AG09319 (cell line): ENCODE measurements around the gene EMC8.

Experiments used
- DNase-seq: peaks from one replicate; pipeline ENCODE4 v3.0.0-alpha.2; 2010; ENCODE audit warnings: low read depth; ENCODE audit errors: extremely low read depth
- TF ChIP-seq, protein P1 (sequence below): IDR thresholded peaks from 2 replicates; pipeline ENCODE4 v1.5.1; 2011; ENCODE audit warnings: low read depth, mild to moderate bottlenecking, inconsistent platforms, low read length, moderate library complexity

EMC8 gene

GRCh38 chr16:85733839-85734170 is 65.5 kb downstream of the EMC8 start:
- TF ChIP-seq, protein P1, sequence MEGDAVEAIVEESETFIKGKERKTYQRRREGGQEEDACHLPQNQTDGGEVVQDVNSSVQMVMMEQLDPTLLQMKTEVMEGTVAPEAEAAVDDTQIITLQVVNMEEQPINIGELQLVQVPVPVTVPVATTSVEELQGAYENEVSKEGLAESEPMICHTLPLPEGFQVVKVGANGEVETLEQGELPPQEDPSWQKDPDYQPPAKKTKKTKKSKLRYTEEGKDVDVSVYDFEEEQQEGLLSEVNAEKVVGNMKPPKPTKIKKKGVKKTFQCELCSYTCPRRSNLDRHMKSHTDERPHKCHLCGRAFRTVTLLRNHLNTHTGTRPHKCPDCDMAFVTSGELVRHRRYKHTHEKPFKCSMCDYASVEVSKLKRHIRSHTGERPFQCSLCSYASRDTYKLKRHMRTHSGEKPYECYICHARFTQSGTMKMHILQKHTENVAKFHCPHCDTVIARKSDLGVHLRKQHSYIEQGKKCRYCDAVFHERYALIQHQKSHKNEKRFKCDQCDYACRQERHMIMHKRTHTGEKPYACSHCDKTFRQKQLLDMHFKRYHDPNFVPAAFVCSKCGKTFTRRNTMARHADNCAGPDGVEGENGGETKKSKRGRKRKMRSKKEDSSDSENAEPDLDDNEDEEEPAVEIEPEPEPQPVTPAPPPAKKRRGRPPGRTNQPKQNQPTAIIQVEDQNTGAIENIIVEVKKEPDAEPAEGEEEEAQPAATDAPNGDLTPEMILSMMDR, result no peak
- DNase-seq, result no peak

- DNase-seq, result no peak
- TF ChIP-seq, protein P1, result no peak
Measured at GRCh38 chr16:85733155-85733838, 66.0 kb downstream of the EMC8 start.

- DNase-seq, result no peak
- TF ChIP-seq, protein P1, result no peak
Measured at GRCh38 chr16:85731179-85731578, 68.2 kb downstream of the EMC8 start.

DNA sequence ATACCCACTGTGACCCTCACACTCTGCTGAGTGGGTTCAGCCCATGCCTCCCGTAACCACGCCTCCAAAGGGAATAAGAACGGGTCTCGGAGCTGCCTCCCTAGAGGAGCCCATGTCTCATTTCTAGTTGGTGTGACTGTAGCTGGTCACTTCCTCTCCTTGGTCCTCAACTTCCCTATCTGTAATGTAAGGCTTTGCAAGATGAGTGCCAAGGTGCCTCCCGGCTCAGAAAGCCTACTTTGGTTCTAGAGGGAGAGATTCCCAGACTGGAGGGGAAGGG is 69.2 kb downstream of the EMC8 start:
- DNase-seq, result no peak
- TF ChIP-seq, protein P1, result no peak

GRCh38 chr16:85729452-85730185 is 69.7 kb downstream of the EMC8 start:
- TF ChIP-seq, protein P1, result no peak
- DNase-seq, result no peak

GRCh38 chr16:85728879-85729278 is 70.5 kb downstream of the EMC8 start:
- TF ChIP-seq, protein P1, result no peak; the same call in none of the 2 replicates
- DNase-seq, result no peak
